ENCODE results near the gene TCF7L2. TPM values are rescaled to one million over a fixed set of nuclear protein-coding genes. Genes with fewer than 3 reads are reported as not detected.

TCF7L2 gene
- total RNA-seq, 2 experiments from 2014 or later: 0.26 to 0.42 TPM

DNA sequence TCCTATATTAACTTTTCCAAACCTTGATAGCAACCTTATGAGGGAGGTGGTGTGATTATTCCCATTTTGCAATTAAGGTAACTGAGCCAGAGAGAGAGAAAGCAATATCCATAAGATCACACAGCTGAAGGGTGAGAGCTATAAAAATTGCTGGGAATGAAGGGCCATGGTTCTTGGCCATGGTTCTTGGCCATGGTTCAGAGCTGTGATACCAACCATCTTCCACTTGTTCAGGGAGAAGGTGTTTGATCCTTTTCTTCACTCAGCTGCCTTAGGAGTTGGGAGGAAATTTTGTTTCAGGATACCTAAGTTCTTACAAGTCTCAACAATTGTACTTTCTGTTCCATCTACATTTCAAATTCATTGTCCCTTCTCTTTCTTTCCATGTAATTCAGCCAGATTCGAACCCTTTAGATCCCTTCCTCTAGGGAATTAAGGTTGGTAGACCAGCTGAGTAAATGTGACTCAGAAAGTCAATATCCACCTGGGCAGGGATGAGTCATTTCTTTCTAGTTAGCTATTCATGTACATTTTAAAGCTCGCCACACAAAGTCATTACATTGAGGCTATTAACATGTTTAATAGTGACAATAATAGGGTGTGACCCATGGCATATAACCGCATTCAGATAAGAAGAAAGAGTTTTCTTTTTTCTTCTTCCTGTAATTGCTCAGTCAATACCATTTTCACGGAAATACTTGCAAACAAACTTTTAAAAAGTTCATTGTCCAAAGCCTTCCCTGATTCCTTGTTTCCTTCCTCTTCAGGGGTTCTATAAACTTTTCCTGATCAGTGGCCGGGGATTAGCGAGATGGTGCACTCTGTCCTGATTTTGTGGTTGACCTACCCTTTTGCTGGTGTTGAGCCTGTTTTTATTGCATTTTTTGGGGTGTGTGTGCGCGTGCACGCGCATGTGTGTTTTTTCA, 143.4 kb downstream of the TCF7L2 start:
- H3K27ac Mint-ChIP-seq: peak overlapping the region; percentile 47
- no peak for ATAC-seq

DNA sequence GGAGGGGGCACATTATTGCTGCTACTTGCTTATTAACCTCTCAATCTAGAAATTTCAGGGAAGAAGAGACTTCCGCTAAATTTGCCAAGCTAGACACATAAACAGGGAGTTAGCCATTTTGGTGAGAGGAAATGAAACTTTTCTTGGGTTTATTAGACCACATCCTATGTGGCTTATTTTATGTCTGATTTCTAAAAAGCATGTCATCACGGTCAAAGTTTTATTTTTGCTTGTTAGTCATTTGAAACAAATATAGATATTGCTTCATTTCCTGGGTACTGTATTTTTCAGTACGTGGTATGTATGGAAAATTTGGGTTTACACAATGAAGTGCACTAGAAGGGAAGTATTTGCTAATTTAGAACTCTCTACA, 144.1 kb downstream of the TCF7L2 start:
- peak; percentile 63 for ATAC-seq
- DNase-seq: no peak
- Mint-ChIP-seq H3K4me3 (no peak overlapping the region), H3K4me1 (ENCODE audit: low read depth) (peaks cover 16% of the 10 kb centered on the region), H3K27ac (peak overlapping the region; percentile 47), H3K36me3 (ENCODE audit: low read depth) (peaks cover 5% of the 10 kb centered on the region), H3K27me3 (ENCODE audit: low read depth) (no peaks in the 10 kb centered on the region), H3K9me3 (ENCODE audit: insufficient read depth) (peaks cover 13% of the 10 kb centered on the region)
- CTCF ChIA-PET: no interaction called here
- POLR2A ChIA-PET: interaction anchor here (0.8 kb wide), 1 partner anchor 648 kb away, joined by 3 read pairs; the partner anchor contains the start of gene ZDHHC6

More for the DNA sequence above, 143.4 kb downstream of the TCF7L2 start:
- H3K4me1 Mint-ChIP-seq (ENCODE audit: low read depth): peaks cover 16% of the 10 kb centered on the region
- H3K9me3 Mint-ChIP-seq (ENCODE audit: insufficient read depth): peaks cover 13% of the 10 kb centered on the region
- ChIA-PET CTCF (no interaction called here), POLR2A (interaction anchor here (0.8 kb wide), 1 partner anchor 647 kb away, joined by 3 read pairs; the partner anchor contains the start of gene ZDHHC6)
- no peak overlapping the region for H3K4me3 Mint-ChIP-seq
- DNase-seq: no peak
- H3K36me3 Mint-ChIP-seq (ENCODE audit: low read depth): peaks cover 5% of the 10 kb centered on the region
- H3K27me3 Mint-ChIP-seq (ENCODE audit: low read depth): no peaks in the 10 kb centered on the region

DNA sequence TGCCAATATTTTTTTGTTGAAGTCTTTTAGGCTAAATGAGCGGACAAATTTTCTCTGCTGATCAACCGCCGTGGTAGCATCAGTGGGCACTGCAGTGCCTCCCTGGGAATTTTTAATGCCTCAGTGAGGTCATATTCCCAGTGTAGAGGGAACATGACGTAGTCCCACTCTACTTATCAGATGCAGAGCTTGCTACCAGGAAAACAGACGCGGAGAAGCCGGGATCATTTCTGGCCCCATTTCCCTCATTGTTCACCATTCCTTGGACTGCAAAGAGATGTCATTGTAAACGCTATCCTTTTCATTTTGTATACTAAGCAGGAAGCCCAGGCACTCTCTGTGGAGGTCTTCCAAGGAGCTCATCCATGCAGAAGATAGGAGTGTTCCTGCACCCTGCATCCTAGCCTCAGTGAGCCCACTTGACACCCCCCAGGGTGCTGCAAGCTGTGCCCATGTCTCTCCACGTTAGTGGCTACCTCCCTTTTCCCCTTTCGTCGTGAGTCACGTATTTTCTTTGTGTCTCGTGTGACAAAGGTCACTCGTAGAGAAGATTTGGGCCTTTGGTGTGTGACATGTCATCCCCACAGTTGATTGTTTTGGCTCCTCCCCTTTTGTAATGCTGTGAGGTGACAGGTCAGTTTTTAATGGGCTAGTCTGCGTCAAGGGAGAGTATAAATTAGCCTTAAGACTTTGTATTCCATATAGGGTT, 145.5 kb downstream of the TCF7L2 start:
- DNase-seq (no peak), ATAC-seq (no peak)
- peaks cover 16% of the 10 kb centered on the region for H3K4me1 Mint-ChIP-seq (ENCODE audit: low read depth)
- H3K9me3 Mint-ChIP-seq (ENCODE audit: insufficient read depth): peaks cover 13% of the 10 kb centered on the region
- ChIA-PET POLR2A (no interaction called here), CTCF (no interaction called here)
- H3K36me3 Mint-ChIP-seq (ENCODE audit: low read depth): peaks cover 5% of the 10 kb centered on the region
- peaks cover 3% of the 10 kb centered on the region for H3K27me3 Mint-ChIP-seq (ENCODE audit: low read depth)
- no peak overlapping the region for H3K4me3 Mint-ChIP-seq
- H3K27ac Mint-ChIP-seq: no peak overlapping the region

DNA sequence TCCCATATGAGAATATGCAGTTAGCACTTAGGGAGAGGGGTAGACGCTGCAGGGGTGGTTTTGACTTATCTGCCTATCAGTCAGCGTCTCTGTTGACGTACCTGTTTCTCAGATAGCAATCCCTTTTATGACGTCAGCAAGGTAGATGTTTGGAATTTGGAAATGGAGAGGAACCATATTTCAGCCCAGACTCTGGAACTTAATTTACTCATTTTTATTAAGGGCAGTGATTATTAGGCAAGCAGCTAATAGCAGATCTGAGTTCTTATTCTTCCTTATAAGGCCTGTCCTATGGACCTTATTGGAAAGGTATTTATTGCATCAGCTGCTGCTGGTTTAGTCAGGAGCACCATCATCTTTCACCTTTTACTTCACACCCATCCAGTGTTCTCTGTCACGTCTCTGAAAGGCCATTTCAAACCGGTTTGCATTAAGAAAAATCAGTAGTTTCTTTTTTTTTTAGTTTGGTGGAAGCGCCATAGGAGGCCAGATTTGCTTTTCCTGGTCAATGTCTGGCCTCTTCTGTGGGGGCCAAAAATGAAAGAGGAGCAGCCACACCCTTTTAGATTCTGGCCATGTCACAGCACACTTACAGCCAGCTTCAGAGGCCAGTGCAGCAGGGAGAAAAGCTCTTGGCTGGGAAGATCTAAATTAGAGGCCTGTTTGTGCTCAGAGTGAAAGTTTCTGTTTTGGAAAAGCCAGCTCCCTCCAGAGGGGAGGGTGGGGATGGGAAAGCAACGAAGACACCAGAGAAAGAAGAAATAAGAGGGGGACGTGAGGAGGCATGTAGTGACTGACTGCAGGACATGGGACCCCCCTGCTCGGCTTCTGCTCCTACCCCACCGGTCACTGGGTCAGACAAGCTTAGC, 146.3 kb downstream of the TCF7L2 start:
- H3K4me1 Mint-ChIP-seq (ENCODE audit: low read depth): peaks cover 16% of the 10 kb centered on the region
- H3K4me3 Mint-ChIP-seq: no peak overlapping the region
- H3K27me3 Mint-ChIP-seq (ENCODE audit: low read depth): peaks cover 3% of the 10 kb centered on the region
- ChIA-PET CTCF (no interaction called here), POLR2A (no interaction called here)
- H3K36me3 Mint-ChIP-seq (ENCODE audit: low read depth): peaks cover 5% of the 10 kb centered on the region
- H3K27ac Mint-ChIP-seq: no peak overlapping the region
- DNase-seq (no peak), ATAC-seq (no peak)
- H3K9me3 Mint-ChIP-seq (ENCODE audit: insufficient read depth): peaks cover 13% of the 10 kb centered on the region

DNA sequence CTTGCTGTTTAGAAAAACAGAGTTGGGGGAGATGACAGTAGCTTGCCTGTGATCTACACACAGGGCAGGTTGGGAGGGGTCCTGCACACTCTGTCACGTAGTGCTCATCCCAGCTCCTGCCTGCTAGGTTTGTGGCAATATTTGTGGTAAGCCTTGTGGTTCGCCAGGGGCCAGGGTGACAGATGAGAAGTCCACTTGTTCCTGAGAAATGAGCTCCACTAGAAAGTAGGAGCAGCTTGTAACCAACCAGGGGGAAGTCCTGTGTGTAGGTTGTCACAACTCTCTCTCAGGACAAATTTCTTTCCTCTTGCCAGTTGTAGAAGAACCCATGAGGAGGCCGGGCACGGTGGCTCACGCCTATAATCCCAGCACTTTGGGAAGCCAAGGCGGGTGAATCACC, 147.0 kb downstream of the TCF7L2 start:
- Mint-ChIP-seq H3K36me3 (ENCODE audit: low read depth) (peaks cover 5% of the 10 kb centered on the region), H3K9me3 (ENCODE audit: insufficient read depth) (peaks cover 13% of the 10 kb centered on the region), H3K27me3 (ENCODE audit: low read depth) (peaks cover 3% of the 10 kb centered on the region), H3K27ac (no peak overlapping the region), H3K4me1 (ENCODE audit: low read depth) (peaks cover 16% of the 10 kb centered on the region), H3K4me3 (no peak overlapping the region)
- ChIA-PET CTCF (no interaction called here), POLR2A (no interaction called here)
- DNase-seq (no peak), ATAC-seq (no peak)

DNA sequence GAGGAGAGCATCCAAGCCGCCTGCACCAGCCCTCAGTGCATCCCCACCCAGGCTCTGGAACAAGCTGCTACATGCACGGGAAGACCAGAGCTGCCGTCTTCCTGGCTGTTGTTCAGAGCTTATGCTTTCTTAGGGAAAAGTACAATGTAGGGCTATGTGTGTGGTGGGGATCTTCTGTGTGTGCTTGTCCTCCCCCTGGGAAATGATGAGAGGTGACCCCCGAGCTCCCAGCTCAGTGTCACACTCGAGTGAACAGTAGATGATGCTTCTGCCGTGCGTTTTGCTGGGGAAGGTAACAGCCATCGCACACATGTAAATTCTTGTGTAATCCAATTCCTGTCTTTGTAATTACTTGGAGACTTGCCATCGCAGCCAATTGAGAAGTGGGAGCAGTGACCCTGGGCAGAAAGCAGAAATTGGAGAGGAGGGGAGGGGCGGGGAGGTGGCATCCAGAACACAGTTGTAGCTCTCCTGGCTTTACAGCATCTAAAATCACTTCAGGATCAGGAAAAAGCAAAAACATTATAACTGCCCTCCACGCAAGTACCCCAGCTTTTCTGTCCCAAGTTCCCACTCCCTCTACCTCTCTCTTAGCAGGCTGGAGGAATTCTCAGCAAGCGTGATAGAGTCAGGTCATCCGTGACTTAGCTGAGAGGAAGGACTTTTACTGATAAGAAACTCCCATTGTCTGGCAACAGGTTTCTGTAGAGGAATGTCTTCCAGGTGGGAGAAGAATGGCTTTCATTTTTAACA, 149.6 kb downstream of the TCF7L2 start:
- ATAC-seq: no peak
- peaks cover 4% of the 10 kb centered on the region for H3K27me3 Mint-ChIP-seq (ENCODE audit: low read depth)
- H3K27ac Mint-ChIP-seq: no peak overlapping the region
- no peaks in the 10 kb centered on the region for H3K36me3 Mint-ChIP-seq (ENCODE audit: low read depth)
- ChIA-PET POLR2A (no interaction called here), CTCF (no interaction called here)
- H3K4me3 Mint-ChIP-seq: no peak overlapping the region
- DNase-seq: no peak
- H3K4me1 Mint-ChIP-seq (ENCODE audit: low read depth): peaks cover 2% of the 10 kb centered on the region
- H3K9me3 Mint-ChIP-seq (ENCODE audit: insufficient read depth): no peaks in the 10 kb centered on the region

DNA sequence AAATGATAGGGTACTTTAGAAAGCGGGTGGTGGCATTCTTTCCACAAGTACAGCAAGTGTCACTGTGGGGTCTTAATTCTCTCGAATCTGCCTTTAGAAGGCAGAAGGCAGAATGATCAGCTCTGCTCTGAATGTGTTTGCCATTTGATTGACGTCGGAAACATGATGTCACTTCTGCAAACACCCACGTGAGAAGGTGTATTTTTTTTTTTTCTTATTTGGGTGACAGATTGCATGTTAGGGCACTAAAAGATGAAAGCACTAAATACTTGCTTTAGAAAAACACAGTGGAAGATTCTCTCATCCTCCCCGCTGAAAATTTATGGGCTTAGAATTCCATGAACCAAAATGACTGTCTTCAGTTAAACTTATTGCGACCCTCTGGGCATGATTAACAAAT, 150.2 kb downstream of the TCF7L2 start:
- ATAC-seq: no peak
- Mint-ChIP-seq H3K4me1 (ENCODE audit: low read depth) (no peaks in the 10 kb centered on the region), H3K9me3 (ENCODE audit: insufficient read depth) (no peaks in the 10 kb centered on the region), H3K27ac (no peak overlapping the region), H3K36me3 (ENCODE audit: low read depth) (no peaks in the 10 kb centered on the region), H3K4me3 (no peak overlapping the region), H3K27me3 (ENCODE audit: low read depth) (peaks cover 4% of the 10 kb centered on the region)
- no peak for DNase-seq
- ChIA-PET CTCF (no interaction called here), POLR2A (no interaction called here)

DNA sequence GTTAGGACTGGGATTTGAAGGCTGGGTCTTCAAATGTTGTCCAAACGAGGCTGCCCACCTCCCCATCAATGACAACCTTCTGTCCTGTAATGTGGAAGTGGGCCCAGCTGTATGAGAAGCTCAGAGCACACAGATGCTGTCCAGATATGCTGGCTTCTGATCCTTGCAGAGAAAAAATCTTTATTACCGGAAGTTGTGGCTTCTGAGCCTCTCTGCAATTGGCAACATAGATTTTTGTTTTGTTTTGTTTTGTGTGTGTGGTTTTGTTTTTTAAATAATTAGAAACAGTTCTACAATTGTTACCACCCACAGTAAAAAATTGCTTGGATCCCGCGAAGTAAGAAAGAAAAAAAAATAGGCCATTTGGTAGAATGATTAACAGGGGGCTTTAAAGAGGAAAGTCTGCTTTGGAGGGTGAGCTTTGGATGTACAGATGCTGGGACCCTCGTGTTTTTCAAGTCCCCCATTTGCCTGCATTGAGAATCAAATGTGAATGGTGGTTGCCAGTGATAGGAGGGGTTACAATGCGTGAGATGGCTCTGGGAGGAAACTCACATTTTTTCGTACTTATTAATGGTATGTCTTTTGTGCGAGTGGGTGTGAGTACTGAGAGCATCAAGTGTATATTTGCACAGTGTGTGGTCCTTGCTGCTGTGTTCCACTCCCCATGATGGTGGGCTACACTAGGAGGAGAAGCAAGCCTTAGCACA, 153.2 kb downstream of the TCF7L2 start:
- Mint-ChIP-seq H3K36me3 (ENCODE audit: low read depth) (no peaks in the 10 kb centered on the region), H3K27ac (no peak overlapping the region), H3K4me1 (ENCODE audit: low read depth) (no peaks in the 10 kb centered on the region), H3K4me3 (no peak overlapping the region), H3K27me3 (ENCODE audit: low read depth) (peaks cover 6% of the 10 kb centered on the region), H3K9me3 (ENCODE audit: insufficient read depth) (no peaks in the 10 kb centered on the region)
- ChIA-PET POLR2A (no interaction called here), CTCF (interaction anchor here (0.9 kb wide), 1 partner anchor 224 kb away, joined by 3 read pairs; no protein-coding TSS in a partner anchor)
- ATAC-seq (no peak), DNase-seq (no peak)

DNA sequence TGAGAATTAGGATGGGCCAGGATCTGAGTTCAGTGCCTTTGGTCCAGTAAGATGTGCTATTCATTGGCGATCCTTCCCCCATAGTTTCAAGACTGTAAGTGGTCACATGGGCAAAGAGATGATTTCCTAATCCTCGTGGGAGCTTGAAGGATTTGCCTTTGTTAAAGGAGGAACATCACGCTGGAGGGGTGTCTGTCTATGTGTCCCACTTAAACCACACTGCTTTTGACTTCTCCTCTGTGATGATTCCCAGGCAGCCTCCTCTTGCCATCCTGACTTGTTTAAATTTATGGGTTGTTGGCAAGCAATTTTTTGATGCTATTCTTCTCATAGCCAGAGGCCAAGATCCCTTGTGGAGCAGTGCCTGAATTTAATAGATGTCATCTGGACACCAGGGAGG, 154.0 kb downstream of the TCF7L2 start:
- H3K4me1 Mint-ChIP-seq (ENCODE audit: low read depth): no peaks in the 10 kb centered on the region
- H3K36me3 Mint-ChIP-seq (ENCODE audit: low read depth): no peaks in the 10 kb centered on the region
- H3K9me3 Mint-ChIP-seq (ENCODE audit: insufficient read depth): no peaks in the 10 kb centered on the region
- ChIA-PET POLR2A (no interaction called here), CTCF (no interaction called here)
- ATAC-seq (no peak), DNase-seq (no peak)
- H3K27me3 Mint-ChIP-seq (ENCODE audit: low read depth): peaks cover 8% of the 10 kb centered on the region
- H3K4me3 Mint-ChIP-seq: no peak overlapping the region
- H3K27ac Mint-ChIP-seq: no peak overlapping the region

DNA sequence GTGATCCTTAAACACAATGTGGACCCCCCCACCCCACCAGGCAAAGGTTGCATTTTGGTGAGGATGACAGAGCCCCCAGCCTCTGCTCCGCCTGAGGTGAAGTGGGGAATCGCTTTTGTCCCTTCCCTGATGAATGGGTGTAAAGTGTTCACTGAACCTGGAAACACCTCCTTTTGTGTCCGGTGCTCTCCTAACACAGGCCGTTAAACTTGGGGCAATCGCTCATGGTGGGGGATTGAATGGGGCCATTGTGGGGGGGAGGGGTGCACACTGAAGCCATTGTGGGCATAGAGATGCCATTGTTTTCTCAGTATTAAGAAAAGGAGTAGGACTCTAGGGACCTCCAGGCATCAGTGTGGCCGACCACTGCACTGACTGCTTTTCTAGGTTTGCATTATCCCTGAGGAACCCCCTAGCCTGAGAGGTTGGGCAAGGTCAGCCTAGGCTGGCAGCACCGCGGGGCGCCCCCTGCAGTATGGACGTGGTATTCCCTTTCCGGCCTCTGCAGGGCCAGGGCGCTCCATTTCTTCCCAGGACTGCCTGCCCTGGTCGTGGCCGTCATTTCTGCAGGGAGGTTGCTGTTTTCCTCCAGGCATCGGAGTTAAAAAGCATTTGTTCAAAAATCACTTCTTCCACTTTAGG, 158.3 kb downstream of the TCF7L2 start:
- Mint-ChIP-seq H3K36me3 (ENCODE audit: low read depth) (no peaks in the 10 kb centered on the region), H3K4me1 (ENCODE audit: low read depth) (no peaks in the 10 kb centered on the region), H3K27me3 (ENCODE audit: low read depth) (peaks cover 11% of the 10 kb centered on the region), H3K4me3 (no peak overlapping the region), H3K27ac (no peak overlapping the region), H3K9me3 (ENCODE audit: insufficient read depth) (no peaks in the 10 kb centered on the region)
- ChIA-PET CTCF (interaction anchor here (1.0 kb wide), 1 partner anchor 82 kb away, joined by 3 read pairs; no protein-coding TSS in a partner anchor), POLR2A (no interaction called here)
- DNase-seq (no peak), ATAC-seq (no peak)

Measured in activated CD8-positive, alpha-beta T cell treated with anti-CD3 and anti-CD28 coated beads, Interleukin-2, amount 10 ng/mL, durations not matched to agents 7 days and 5 days (primary cell).